Esophagus (tissue), 2 donors: Measurements from ENCODE around the gene RGS1. TPM values are rescaled to one million over a fixed set of nuclear protein-coding genes. Genes with fewer than 3 reads are reported as not detected.
"Not testable (repeated sequence)": the region's sequence is repeated elsewhere in the genome, so short reads cannot be mapped to it uniquely, and the experiment has no call there.

ENCODE experiments used
- H3K27ac ChIP-seq, 2 donors: one replicate each; pipeline ENCODE4 v1.5.1; 2013; ENCODE audit warnings: low read depth in 2 of 2, mild to moderate bottlenecking in 2 of 2, inconsistent platforms in 1 of 2, low read length in 1 of 2, moderate library complexity in 1 of 2
- H3K27me3 ChIP-seq, 2 donors: one replicate each; pipeline ENCODE4 v1.6.1; 2013; ENCODE audit warnings: low read length in 2 of 2, control low read depth in 1 of 2, mild to moderate bottlenecking in 1 of 2; ENCODE audit not compliant: insufficient read depth in 2 of 2, control insufficient read depth in 1 of 2
- H3K36me3 ChIP-seq, 2 donors: one replicate each; pipeline ENCODE4 v1.6.1; 2013; ENCODE audit warnings: low read length in 1 of 2; ENCODE audit not compliant: control insufficient read depth in 2 of 2, insufficient read depth in 2 of 2
- H3K4me1 ChIP-seq, 2 donors: one replicate each; pipeline ENCODE4 v1.6.1; 2013; ENCODE audit warnings: low read length in 1 of 2; ENCODE audit not compliant: control insufficient read depth in 2 of 2, insufficient read depth in 2 of 2
- H3K4me3 ChIP-seq, 2 donors: one replicate each; pipeline ENCODE4 v1.5.1; 2013; ENCODE audit warnings: low read length in 2 of 2, mild to moderate bottlenecking in 2 of 2, low read depth in 1 of 2, moderate library complexity in 1 of 2
- H3K9me3 ChIP-seq, 2 donors: one replicate each; pipeline ENCODE4 v1.6.1; 2013; ENCODE audit warnings: mild to moderate bottlenecking in 2 of 2, low read depth in 1 of 2, low read length in 1 of 2, moderate library complexity in 1 of 2; ENCODE audit not compliant: control insufficient read depth in 2 of 2, insufficient read depth in 1 of 2
- WGBS, 2 donors: extraction: QIAGEN DNeasy Blood & Tissue Kit; methylation state at CpG; one replicate each; pipeline ENCODE4 v1.1.7; 2013; 5-methylcytosine and 5-hydroxymethylcytosine counted together
- polyA plus RNA-seq, 2 donors: library from polyadenylated mRNA; stranded (reverse); fragments of 200-250 nt; gene quantifications; one replicate each; pipeline ENCODE4 v1.2.3, GENCODE V29; 2013
- donor health status: healthy with polysubstance abuse.
- donor health status: Bipolar disorder and iron deficiency.

Gene RGS1, protein sequence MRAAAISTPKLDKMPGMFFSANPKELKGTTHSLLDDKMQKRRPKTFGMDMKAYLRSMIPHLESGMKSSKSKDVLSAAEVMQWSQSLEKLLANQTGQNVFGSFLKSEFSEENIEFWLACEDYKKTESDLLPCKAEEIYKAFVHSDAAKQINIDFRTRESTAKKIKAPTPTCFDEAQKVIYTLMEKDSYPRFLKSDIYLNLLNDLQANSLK
- 1 to 10 TPM; 4.7 to 7.7 TPM for polyA plus RNA-seq

DNA sequence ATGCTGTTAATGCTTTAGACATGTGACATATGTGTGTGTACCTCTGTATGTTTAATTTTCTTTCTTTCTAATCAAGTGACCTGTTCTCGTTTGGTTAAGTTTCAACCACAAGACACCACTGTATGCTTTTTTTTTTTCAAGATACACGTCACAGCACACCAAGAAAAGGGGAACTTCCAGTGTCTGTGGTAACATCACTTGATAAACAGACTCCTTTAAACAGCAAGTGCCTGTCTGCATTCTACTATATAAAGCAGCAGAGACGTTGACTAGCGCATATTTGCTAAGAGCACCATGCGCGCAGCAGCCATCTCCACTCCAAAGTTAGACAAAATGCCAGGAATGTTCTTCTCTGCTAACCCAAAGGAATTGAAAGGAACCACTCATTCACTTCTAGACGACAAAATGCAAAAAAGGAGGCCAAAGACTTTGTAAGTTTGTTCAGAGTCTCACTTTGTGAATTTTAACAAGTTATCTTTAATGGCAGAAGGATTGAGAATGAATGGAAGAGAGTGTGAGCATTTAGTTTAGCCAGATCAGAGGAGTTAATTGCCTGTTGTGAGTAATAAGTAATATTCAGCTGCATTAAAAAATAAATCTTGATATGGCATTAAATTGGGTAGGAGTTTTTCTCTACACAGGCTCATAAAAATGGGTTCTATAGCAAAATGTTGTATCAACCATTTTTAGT, at the start of gene RGS1:
TSS of gene RGS1 (plus strand) at position 275 of the 691 bp plus-strand sequence. CDS start at position 295, 20 bp downstream.
- WGBS, 2 donors, result 67 to 70% methylated on average over 7 of the region's 7 CpGs
- no peaks in the 10 kb centered on the region for H3K9me3 ChIP-seq
- H3K27me3 ChIP-seq, result no peaks in the 10 kb centered on the region
- H3K27ac ChIP-seq, result no peak within 1 kb of the TSS
- H3K36me3 ChIP-seq, result no peaks in the 10 kb centered on the region
- peak within 1 kb of the TSS in 1 of 2 donors; percentile 11 for H3K4me3 ChIP-seq
- no peaks in the 10 kb centered on the region for H3K4me1 ChIP-seq

DNA sequence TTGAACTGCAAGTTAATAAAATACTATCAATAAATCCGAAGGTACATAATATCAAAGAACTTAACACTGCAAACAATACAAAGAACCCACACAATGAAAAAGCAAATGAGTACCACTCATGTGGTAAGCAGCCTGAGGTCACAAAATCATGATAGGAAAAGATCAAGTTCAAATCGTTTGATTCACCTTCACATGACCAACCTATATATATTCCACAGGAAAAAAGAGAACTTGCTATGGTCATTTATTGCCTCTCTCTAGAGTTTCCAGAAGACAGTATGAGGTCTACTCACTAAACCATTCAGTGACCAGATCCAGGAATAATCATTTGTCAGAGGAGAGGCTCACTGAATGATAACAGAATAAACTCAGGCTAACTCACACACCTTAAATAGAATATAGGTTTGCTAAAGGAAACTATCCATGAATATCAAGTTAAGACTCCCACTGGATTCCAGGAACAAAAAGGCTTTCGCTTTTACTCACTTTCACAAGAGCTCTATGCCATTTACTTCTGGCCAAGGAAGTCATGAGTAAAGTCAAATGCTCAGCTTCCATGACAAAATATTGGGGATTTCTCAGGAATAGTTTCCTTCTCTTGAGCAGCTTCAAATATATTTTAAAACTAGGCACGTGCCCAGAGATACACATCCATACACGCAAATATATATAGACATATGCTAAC, 48.3 kb upstream of the RGS1 start:
- 88% methylated on average over 5 of the region's 5 CpGs for WGBS, 2 donors

DNA sequence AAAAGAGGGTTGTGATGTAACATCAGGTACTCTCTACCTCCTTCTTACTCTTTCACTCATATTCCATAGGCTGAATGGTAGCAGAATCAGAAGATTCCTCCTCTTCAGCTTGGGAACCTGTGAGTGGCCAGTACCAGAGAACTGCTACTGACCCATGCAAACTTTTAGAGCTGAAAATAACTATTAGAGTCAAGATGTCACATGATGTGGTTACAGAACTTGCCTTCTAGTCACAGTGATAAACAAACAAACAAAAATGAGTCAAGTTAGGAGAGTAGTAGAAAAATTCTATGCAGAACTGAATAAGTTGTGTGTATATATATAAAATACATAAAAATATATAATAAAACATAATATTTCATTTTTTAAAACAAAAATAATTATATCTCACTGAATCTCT, 47.6 kb upstream of the RGS1 start:
- H3K27me3 ChIP-seq, result no peaks in the 10 kb centered on the region
- no peaks in the 10 kb centered on the region for H3K9me3 ChIP-seq
- no peak overlapping the region for H3K4me3 ChIP-seq
- no peak overlapping the region for H3K27ac ChIP-seq
- H3K4me1 ChIP-seq, result no peaks in the 10 kb centered on the region
- H3K36me3 ChIP-seq, result no peaks in the 10 kb centered on the region

More for the DNA sequence above, 48.3 kb upstream of the RGS1 start:
- Histone ChIP-seq H3K27me3 (no peaks in the 10 kb centered on the region), H3K4me1 (no peaks in the 10 kb centered on the region), H3K9me3 (no peaks in the 10 kb centered on the region), H3K27ac (no peak overlapping the region), H3K36me3 (no peaks in the 10 kb centered on the region), H3K4me3 (no peak overlapping the region)

DNA sequence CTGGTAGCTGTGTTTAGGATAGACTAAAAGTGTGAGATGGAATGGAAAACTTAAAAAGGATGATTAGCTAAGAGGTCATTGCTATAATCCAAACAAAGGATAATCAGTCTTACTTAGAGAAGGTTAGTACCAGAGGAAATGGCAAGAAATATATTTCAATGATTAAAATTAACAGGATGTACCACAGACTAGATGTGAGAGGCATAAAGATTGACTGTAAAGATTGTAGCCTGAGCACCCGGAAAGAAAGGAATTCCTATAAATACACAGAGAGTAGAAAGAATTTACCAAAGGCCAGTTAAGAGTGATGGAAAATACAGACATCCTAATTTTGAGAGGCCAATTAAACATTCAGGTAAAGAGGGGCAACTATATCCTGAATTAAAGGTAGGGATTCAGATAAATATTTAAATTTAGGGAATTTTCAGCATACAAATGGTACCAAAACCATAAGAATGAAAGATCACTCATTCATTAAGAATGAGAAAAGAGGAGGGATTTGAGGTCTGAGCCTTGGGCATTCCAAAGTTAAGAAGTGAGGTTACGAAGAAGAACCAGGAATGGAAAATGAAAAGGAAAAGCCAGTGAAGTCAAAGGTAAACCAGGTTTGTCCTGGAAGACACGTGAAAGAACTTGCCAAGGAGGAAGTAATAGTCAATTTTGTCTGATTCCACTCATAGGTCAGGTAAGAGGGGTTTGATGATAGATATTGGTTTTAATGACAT, 46.4 kb upstream of the RGS1 start:
- 58 to 73% methylated on average over 3 of the region's 3 CpGs for WGBS, 2 donors
- no peak overlapping the region for H3K27ac ChIP-seq
- no peaks in the 10 kb centered on the region for H3K4me1 ChIP-seq
- no peaks in the 10 kb centered on the region for H3K27me3 ChIP-seq
- no peaks in the 10 kb centered on the region for H3K9me3 ChIP-seq
- no peaks in the 10 kb centered on the region for H3K36me3 ChIP-seq
- H3K4me3 ChIP-seq, result no peak overlapping the region

DNA sequence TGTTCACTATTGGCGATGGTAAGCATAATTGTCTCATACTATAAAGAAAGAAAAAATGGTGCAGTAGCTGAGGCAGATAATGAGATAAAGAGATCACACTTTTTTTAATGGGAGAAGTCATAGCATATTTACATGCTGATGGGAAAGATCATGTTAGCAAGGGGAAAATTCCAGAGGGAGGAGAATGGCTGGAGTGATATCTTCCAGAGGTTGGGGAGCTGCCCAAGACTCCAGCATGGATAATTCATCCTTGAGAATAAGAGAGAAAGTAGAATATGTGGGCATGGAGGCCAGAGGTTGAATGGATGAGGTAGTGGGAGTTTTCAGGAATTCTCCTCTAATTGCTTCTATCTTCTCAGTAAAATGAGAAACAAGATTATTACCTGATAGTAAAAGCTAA, 45.8 kb upstream of the RGS1 start:
- Histone ChIP-seq H3K4me1 (no peaks in the 10 kb centered on the region), H3K27ac (no peak overlapping the region), H3K4me3 (no peak overlapping the region), H3K36me3 (no peaks in the 10 kb centered on the region), H3K9me3 (no peaks in the 10 kb centered on the region), H3K27me3 (no peaks in the 10 kb centered on the region)
- WGBS, 2 donors, result 82 to 87% methylated on average over 1 of the region's 1 CpG

DNA sequence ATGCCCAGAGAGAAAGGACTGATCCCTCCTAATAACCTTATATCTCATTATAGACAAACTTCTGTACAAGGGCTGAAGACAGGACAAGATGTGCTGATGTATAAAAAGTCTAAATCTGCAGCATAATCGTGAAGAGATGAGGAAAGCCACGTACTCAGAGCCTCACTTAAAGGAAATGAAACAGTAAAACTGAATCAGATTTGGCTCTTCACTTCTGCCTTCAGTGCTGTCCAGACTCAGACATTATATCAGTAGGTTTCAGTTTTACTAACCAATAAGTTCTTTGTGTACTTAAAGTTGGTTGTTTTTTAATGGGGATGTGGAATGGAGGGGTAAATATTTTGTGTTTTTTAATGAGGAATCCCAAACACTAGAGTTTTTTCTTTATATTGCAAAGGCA, 45.3 kb upstream of the RGS1 start:
- Histone ChIP-seq H3K27me3 (no peaks in the 10 kb centered on the region), H3K9me3 (no peaks in the 10 kb centered on the region), H3K4me1 (no peaks in the 10 kb centered on the region), H3K27ac (no peak overlapping the region), H3K4me3 (no peak overlapping the region), H3K36me3 (no peaks in the 10 kb centered on the region)
- 29 to 35% methylated on average over 2 of the region's 2 CpGs for WGBS, 2 donors

DNA sequence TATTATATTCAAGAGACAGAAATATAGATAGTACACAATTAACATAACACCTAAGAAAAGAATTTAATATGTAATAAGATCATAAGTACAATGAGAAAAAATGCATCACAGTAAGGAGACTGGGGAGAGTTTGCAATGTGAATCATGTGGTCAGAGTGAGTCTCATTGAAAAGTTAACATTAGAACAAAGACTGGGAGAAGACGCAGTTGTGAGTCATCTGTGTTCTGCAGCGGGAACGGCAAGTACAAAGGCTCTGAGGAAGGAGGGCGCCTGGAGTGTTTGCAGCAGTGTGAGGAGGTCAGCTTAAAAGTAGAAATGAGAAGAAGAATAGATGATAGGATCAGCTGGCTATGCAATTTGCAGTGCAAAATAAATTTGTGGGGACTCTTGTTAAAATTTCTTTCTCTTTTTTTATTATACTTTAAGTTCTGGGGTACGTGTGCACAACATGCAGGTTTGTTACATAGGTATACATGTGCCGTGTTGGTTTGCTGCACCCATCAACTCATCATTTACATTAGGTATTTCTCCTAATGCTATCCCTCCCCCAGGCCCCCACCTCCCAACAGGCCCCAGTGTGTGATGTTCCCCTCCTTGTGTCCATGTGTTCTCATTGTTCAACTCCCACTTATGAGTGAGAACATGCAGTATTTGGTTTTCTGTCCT, 44.4 kb upstream of the RGS1 start:
- H3K4me1 ChIP-seq, H3K27ac ChIP-seq: not testable (repeated sequence)
- 45 to 54% methylated on average over 6 of the region's 6 CpGs for WGBS, 2 donors

DNA sequence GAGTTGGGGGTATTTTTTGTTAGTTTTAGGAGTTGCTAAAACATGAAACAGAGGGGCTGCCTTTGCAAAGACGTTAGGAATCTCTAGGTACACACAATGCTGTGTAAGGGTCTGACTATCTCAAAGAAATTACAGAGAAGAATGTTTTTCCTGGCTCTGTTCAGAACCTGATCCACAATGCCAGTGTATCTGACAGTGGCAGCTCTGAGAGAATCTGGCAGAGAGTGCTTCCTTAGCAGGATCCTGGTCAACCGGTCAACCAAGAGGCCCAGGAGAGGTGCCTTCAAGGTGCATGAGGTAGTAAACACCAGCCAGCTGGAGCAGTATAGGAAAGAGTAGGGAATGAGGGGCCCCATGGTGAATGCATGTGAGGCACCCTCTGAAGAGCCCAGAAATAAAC, 40.9 kb upstream of the RGS1 start:
- H3K9me3 ChIP-seq, result no peaks in the 10 kb centered on the region
- no peaks in the 10 kb centered on the region for H3K27me3 ChIP-seq
- H3K4me1 ChIP-seq, result no peaks in the 10 kb centered on the region
- H3K4me3 ChIP-seq, result no peak overlapping the region
- 34 to 43% methylated on average over 2 of the region's 2 CpGs for whole genome bisulfite sequencing, 2 donors
- no peaks in the 10 kb centered on the region for H3K36me3 ChIP-seq
- H3K27ac ChIP-seq, result peak overlapping the region in 1 of 2 donors; percentile 46

More for the DNA sequence above, 44.4 kb upstream of the RGS1 start:
- H3K36me3 ChIP-seq, H3K27me3 ChIP-seq, H3K9me3 ChIP-seq, H3K4me3 ChIP-seq: not testable (repeated sequence)
